Raji (cell line): ENCODE results near the gene MORN1.

Experiments
- POLR2A ChIP-seq: IDR thresholded peaks from 2 replicates; pipeline ENCODE4 v1.6.1; 2011; ENCODE audit warnings: low read depth, low read length, control low read depth; ENCODE audit not compliant: insufficient read depth

The MORN1 gene

GRCh38 chr1:2400950-2401649 lies 9.7 kb upstream of the MORN1 start:
- no peak for TF ChIP-seq POLR2A

GRCh38 chr1:2400576-2400909 lies 9.2 kb upstream of the MORN1 start:
- TF ChIP-seq POLR2A = no peak

- no peak for TF ChIP-seq POLR2A
Observed at GRCh38 chr1:2399890-2400575, 8.7 kb upstream of the MORN1 start.

GRCh38 chr1:2398871-2399270 lies 7.5 kb upstream of the MORN1 start:
- TF ChIP-seq POLR2A = no peak

GRCh38 chr1:2397007-2397679 lies 5.8 kb upstream of the MORN1 start:
- no peak for TF ChIP-seq POLR2A

GRCh38 chr1:2396476-2396875 lies 5.1 kb upstream of the MORN1 start:
- TF ChIP-seq POLR2A = no peak

- TF ChIP-seq POLR2A = no peak
Observed at GRCh38 chr1:2396059-2396458, 4.7 kb upstream of the MORN1 start.

GRCh38 chr1:2395245-2395644 lies 3.9 kb upstream of the MORN1 start:
- no peak for TF ChIP-seq POLR2A

GRCh38 chr1:2394761-2395160 lies 3.4 kb upstream of the MORN1 start:
- no peak for TF ChIP-seq POLR2A

- TF ChIP-seq POLR2A = no peak
Observed at GRCh38 chr1:2394220-2394619, 2.9 kb upstream of the MORN1 start.

GRCh38 chr1:2393471-2393877 lies 2.1 kb upstream of the MORN1 start:
- TF ChIP-seq POLR2A = no peak

GRCh38 chr1:2392686-2393085 lies 1.3 kb upstream of the MORN1 start:
- no peak; the same call in 1 of the 2 replicates for TF ChIP-seq POLR2A

- no peak for TF ChIP-seq POLR2A
Observed at GRCh38 chr1:2391931-2392509, 666 bp upstream of the MORN1 start.

- no peak for TF ChIP-seq POLR2A
Observed at GRCh38 chr1:2389644-2390043, 1.7 kb downstream of the MORN1 start.

- no peak for TF ChIP-seq POLR2A
Observed at GRCh38 chr1:2388004-2388913, 3.1 kb downstream of the MORN1 start.
